ENCODE data around the gene OTOR.

OTOR gene

DNA sequence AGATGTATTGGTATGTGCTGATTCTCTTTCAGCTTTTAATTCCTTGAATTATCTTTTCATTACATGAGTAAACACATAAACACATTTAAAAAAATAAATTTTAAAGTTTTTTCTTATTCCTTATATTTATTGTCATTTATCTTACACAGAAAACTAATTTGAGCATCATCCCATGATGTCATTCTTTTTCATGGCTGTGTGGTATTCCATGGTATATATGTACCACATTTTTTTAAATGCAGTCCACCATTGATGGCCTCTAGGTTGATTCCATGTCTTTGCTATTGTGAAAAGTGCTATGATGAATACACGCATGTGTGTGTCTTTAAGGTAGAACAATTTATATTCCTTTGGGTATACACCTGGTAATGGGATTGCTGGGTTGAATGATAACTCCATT is 33.3 kb downstream of the OTOR start:
- Mint-ChIP-seq H3K4me3 (no peak overlapping the region), H3K4me1 (no peaks in the 10 kb centered on the region), H3K9me3 (peaks cover 29% of the 10 kb centered on the region), H3K27ac (no peak overlapping the region), H3K36me3 (ENCODE audit: low read depth) (no peaks in the 10 kb centered on the region), H3K27me3 (ENCODE audit: low read depth, poor library complexity) (peaks cover 4% of the 10 kb centered on the region)
- DNase-seq: no peak
- TF ChIP-seq, protein P1, sequence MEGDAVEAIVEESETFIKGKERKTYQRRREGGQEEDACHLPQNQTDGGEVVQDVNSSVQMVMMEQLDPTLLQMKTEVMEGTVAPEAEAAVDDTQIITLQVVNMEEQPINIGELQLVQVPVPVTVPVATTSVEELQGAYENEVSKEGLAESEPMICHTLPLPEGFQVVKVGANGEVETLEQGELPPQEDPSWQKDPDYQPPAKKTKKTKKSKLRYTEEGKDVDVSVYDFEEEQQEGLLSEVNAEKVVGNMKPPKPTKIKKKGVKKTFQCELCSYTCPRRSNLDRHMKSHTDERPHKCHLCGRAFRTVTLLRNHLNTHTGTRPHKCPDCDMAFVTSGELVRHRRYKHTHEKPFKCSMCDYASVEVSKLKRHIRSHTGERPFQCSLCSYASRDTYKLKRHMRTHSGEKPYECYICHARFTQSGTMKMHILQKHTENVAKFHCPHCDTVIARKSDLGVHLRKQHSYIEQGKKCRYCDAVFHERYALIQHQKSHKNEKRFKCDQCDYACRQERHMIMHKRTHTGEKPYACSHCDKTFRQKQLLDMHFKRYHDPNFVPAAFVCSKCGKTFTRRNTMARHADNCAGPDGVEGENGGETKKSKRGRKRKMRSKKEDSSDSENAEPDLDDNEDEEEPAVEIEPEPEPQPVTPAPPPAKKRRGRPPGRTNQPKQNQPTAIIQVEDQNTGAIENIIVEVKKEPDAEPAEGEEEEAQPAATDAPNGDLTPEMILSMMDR (IDR thresholded peaks at IDR 0.05): no peak

DNA sequence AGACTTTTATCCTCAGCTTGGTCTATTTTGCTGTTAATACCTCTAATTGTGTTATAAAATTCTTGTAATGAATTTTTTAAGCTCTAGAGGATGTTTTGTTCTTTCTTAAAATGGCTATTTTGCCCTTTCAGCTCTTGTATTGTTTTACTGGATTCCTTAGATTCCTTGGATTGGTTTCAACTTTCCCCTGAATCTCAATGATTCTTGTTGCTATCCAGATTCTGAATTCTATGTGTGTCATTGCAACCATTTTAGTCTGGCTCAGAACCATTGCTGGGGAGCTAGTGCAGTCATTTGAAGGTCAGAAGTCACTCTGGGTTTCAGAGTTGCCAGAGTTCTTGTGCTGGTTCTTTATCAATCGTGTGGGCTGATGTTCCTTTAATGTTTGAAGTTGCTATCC is 37.1 kb downstream of the OTOR start:
- no peak for DNase-seq
- no peaks in the 10 kb centered on the region for H3K4me1 Mint-ChIP-seq
- H3K27me3 Mint-ChIP-seq (ENCODE audit: low read depth, poor library complexity): peaks cover 16% of the 10 kb centered on the region
- TF ChIP-seq, protein P1 (IDR thresholded peaks at IDR 0.05): no peak
- no peak overlapping the region for H3K27ac Mint-ChIP-seq
- no peaks in the 10 kb centered on the region for H3K36me3 Mint-ChIP-seq (ENCODE audit: low read depth)
- H3K9me3 Mint-ChIP-seq: peaks cover 44% of the 10 kb centered on the region
- no peak overlapping the region for H3K4me3 Mint-ChIP-seq
